Tibial artery (tissue), 4 donors: Measurements from ENCODE around the gene PRKAG2.

Experiments used
- DNase-seq, 2 donors: peaks; one replicate each; pipeline ENCODE4 v3.0.0-alpha.2; 2019
- H3K27ac ChIP-seq, 2 donors: fragments of 200-600 bp; sonication (generic) in 1 of 2; 1 replicate in 1 of 2; 2 replicates in 1 of 2; pipeline ENCODE4 v1.5.1; 2018 to 2019; ENCODE audit warnings: mild to moderate bottlenecking in 1 of 2
- H3K27me3 ChIP-seq, 2 donors: fragments of 200-600 bp; sonication (generic) in 1 of 2; one replicate each; pipeline versions ENCODE4 v1.5.1 to v1.6.0; 2016 to 2019
- H3K36me3 ChIP-seq, 3 donors: fragments of 200-600 bp; sonication (generic) in 2 of 3; one replicate each; pipeline ENCODE4 v1.5.1; 2016 to 2019; ENCODE audit warnings: mild to moderate bottlenecking in 2 of 3
- H3K4me1 ChIP-seq, 4 donors: fragments of 200-600 bp; sonication (generic) in 2 of 4; 1 replicate in 3 of 4; 2 replicates in 1 of 4; pipeline ENCODE4 v1.5.1; 2016 to 2019
- H3K4me3 ChIP-seq, 2 donors: fragments of 200-600 bp; sonication (generic) in 1 of 2; 1 replicate in 1 of 2; 2 replicates in 1 of 2; pipeline ENCODE4 v1.5.1; 2018 to 2019; ENCODE audit warnings: mild to moderate bottlenecking in 2 of 2
- H3K9me3 ChIP-seq, 3 donors: fragments of 200-600 bp; sonication (generic) in 1 of 3; one replicate each; pipeline ENCODE4 v1.5.1; 2016 to 2019
- intact Hi-C: fragments of 100-400 bp; cut with DNase I; formaldehyde crosslinking; loops from one replicate; pipeline ENCODE4 v1.15.0; 2023; ENCODE audit warnings: low total_unique reads
- TF ChIP-seq, protein P1 (sequence below), 2 experiments: fragments of 200-600 bp in 1 of 2; fragments of 450-650 bp in 1 of 2; IDR thresholded peaks; one replicate each; pipeline ENCODE4 v1.5.1; 2017 to 2019; ENCODE audit warnings: antibody characterized with exemption in 2 of 2, mild to moderate bottlenecking in 1 of 2, moderate library complexity in 1 of 2

PRKAG2 gene

GRCh38 chr7:151700586-151701165 is 176.2 kb downstream of the PRKAG2 start:
- Histone ChIP-seq H3K36me3 (no peaks in the 10 kb centered on the region), H3K9me3 (no peaks in the 10 kb centered on the region), H3K4me3 (no peak overlapping the region), H3K27ac (no peak overlapping the region), H3K27me3 (no peaks in the 10 kb centered on the region), H3K4me1 (peaks cover 0 to 21% (median 10%) of the 10 kb centered on the region in 4 donors)
- DNase-seq = no peak
- intact Hi-C loops = no loop called here
- TF ChIP-seq, protein P1, sequence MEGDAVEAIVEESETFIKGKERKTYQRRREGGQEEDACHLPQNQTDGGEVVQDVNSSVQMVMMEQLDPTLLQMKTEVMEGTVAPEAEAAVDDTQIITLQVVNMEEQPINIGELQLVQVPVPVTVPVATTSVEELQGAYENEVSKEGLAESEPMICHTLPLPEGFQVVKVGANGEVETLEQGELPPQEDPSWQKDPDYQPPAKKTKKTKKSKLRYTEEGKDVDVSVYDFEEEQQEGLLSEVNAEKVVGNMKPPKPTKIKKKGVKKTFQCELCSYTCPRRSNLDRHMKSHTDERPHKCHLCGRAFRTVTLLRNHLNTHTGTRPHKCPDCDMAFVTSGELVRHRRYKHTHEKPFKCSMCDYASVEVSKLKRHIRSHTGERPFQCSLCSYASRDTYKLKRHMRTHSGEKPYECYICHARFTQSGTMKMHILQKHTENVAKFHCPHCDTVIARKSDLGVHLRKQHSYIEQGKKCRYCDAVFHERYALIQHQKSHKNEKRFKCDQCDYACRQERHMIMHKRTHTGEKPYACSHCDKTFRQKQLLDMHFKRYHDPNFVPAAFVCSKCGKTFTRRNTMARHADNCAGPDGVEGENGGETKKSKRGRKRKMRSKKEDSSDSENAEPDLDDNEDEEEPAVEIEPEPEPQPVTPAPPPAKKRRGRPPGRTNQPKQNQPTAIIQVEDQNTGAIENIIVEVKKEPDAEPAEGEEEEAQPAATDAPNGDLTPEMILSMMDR (IDR thresholded peaks at IDR 0.05) = no peak

- no peak for DNase-seq
- intact Hi-C loops = no loop called here
- no peaks in the 10 kb centered on the region for H3K27me3 ChIP-seq
Observed at GRCh38 chr7:151699928-151700319, 177.0 kb downstream of the PRKAG2 start.

GRCh38 chr7:151699147-151699927 is 177.6 kb downstream of the PRKAG2 start:
- H3K36me3 ChIP-seq = no peaks in the 10 kb centered on the region
- no peak for DNase-seq
- no peaks in the 10 kb centered on the region for H3K27me3 ChIP-seq
- H3K27ac ChIP-seq = no peak overlapping the region
- TF ChIP-seq, protein P1 (IDR thresholded peaks at IDR 0.05) = no peak
- no peak overlapping the region for H3K4me3 ChIP-seq
- H3K4me1 ChIP-seq = peaks cover 0 to 29% (median 16%) of the 10 kb centered on the region in 4 donors
- intact Hi-C loops = no loop called here
- H3K9me3 ChIP-seq = no peaks in the 10 kb centered on the region

More at GRCh38 chr7:151699928-151700319, 177.0 kb downstream of the PRKAG2 start:
- Histone ChIP-seq H3K27ac (no peak overlapping the region), H3K4me3 (no peak overlapping the region), H3K4me1 (peaks cover 0 to 23% (median 10%) of the 10 kb centered on the region in 4 donors), H3K9me3 (no peaks in the 10 kb centered on the region), H3K36me3 (no peaks in the 10 kb centered on the region)
- TF ChIP-seq, protein P1 (IDR thresholded peaks at IDR 0.05) = no peak

GRCh38 chr7:151697942-151698341 is 179.0 kb downstream of the PRKAG2 start:
- Histone ChIP-seq H3K4me3 (no peak overlapping the region), H3K27ac (no peak overlapping the region), H3K36me3 (no peaks in the 10 kb centered on the region), H3K27me3 (no peaks in the 10 kb centered on the region), H3K4me1 (peaks cover 0 to 37% (median 24%) of the 10 kb centered on the region in 4 donors), H3K9me3 (no peaks in the 10 kb centered on the region)
- TF ChIP-seq, protein P1 (IDR thresholded peaks at IDR 0.05) = no peak
- intact Hi-C loops = no loop called here
- no peak for DNase-seq

GRCh38 chr7:151697515-151697895 is 179.4 kb downstream of the PRKAG2 start:
- H3K4me1 ChIP-seq = peaks cover 0 to 37% (median 25%) of the 10 kb centered on the region in 4 donors
- DNase-seq = no peak
- no peak overlapping the region for H3K4me3 ChIP-seq
- no peaks in the 10 kb centered on the region for H3K36me3 ChIP-seq
- no peak overlapping the region for H3K27ac ChIP-seq
- no peaks in the 10 kb centered on the region for H3K9me3 ChIP-seq
- TF ChIP-seq, protein P1 (IDR thresholded peaks at IDR 0.05) = no peak
- H3K27me3 ChIP-seq = no peaks in the 10 kb centered on the region
- intact Hi-C loops = no loop called here
